Stimulated activated memory B cell treated with anti-CD40 and anti-IgM and Interleukin-4, amounts not matched to agents 10 μg/mL and 1 μg/mL and 100 μg/mL, for 72 hours (primary cell): Measurements from ENCODE around the gene ATN1.

Experiments
- ATAC-seq: fragments of 150-1000 bp; cut with Tn5 transposase; 2 replicates; pipeline ENCODE4 v1.10.0; 2021
- H3K27ac Mint-ChIP-seq: one replicate; pipeline ENCODE4 v1.8.0; 2022; ENCODE audit warnings: mild to moderate bottlenecking, mixed read lengths
- H3K27me3 Mint-ChIP-seq: one replicate; pipeline ENCODE4 v1.8.0; 2022; ENCODE audit warnings: mixed read lengths
- H3K36me3 Mint-ChIP-seq: one replicate; pipeline ENCODE4 v1.8.0; 2022; ENCODE audit warnings: mixed read lengths
- H3K4me1 Mint-ChIP-seq: one replicate; pipeline ENCODE4 v1.8.0; 2022; ENCODE audit warnings: mixed read lengths
- H3K4me3 Mint-ChIP-seq: one replicate; pipeline ENCODE4 v1.8.0; 2022; ENCODE audit warnings: mild to moderate bottlenecking, moderate library complexity, mixed read lengths
- H3K9me3 Mint-ChIP-seq: one replicate; pipeline ENCODE4 v1.8.0; 2022; ENCODE audit warnings: mixed read lengths

The ATN1 gene

DNA sequence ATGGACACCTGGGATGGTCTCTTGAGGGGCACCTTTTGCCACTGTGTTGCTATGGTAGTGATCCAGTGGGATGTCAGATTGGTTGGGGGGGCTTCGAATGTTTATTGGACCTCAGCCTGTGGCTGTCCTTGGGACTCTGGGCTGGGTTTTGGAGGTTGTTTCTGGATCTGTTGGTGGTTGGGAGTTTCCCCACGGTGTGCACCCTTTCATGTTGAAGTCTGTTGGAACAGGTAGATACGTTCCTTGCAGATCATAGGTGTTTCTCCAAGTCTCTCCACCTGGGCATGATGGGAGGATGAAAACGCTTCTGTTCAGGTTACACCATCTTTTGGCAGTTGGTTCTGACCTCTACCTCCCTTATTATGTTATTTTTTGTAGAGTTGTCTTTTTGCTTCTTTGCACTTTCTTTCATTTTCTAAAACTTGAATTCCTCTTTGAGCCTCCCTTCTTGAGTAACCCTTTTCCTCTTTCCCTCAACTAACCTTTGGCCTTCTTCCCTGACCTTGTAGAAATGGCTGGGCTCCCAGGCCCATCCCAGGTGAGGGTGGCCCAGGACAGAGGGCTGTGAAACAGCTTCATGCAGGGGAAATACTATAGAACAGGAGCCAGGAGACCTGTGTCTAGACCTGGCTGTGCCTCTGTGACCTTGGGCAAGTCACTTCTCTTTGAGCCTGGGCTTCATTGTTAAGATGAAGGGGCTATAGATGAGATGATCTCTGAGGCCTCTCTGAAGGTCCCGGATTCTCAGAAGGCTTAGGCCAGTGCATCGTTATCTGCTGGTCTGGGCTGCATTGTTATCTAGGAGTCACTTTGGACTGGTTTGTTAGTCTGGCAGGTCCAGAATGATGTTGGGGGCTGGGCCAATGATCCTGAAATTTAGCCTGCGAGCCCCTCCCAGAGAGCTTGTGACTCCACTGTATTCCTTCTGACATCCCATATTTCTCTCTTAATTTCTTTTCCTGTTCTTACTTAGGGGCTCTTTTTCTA is 2.0 kb downstream of the ATN1 start:
- Mint-ChIP-seq H3K4me3 (peak overlapping the region; percentile 79), H3K27ac (peak overlapping the region; percentile 91), H3K4me1 (peaks cover 64% of the 10 kb centered on the region), H3K9me3 (no peaks in the 10 kb centered on the region), H3K36me3 (peaks cover 13% of the 10 kb centered on the region), H3K27me3 (no peaks in the 10 kb centered on the region)
- no peak for ATAC-seq

GRCh38 chr12:6932766-6933165 is 5.0 kb downstream of the ATN1 start:
- H3K4me3 Mint-ChIP-seq = no peak overlapping the region
- peaks cover 35% of the 10 kb centered on the region for H3K36me3 Mint-ChIP-seq
- ATAC-seq = no peak

GRCh38 chr12:6934110-6934509 is 6.4 kb downstream of the ATN1 start:
- H3K4me1 Mint-ChIP-seq = peaks cover 71% of the 10 kb centered on the region
- peak overlapping the region; percentile 65 for H3K27ac Mint-ChIP-seq
- ATAC-seq = no peak
- no peak overlapping the region for H3K4me3 Mint-ChIP-seq
- H3K9me3 Mint-ChIP-seq = no peaks in the 10 kb centered on the region
- peaks cover 38% of the 10 kb centered on the region for H3K36me3 Mint-ChIP-seq
- H3K27me3 Mint-ChIP-seq = no peaks in the 10 kb centered on the region

More at GRCh38 chr12:6932766-6933165, 5.0 kb downstream of the ATN1 start:
- no peaks in the 10 kb centered on the region for H3K9me3 Mint-ChIP-seq
- peak overlapping the region; percentile 19 for H3K27ac Mint-ChIP-seq
- peaks cover 69% of the 10 kb centered on the region for H3K4me1 Mint-ChIP-seq
- H3K27me3 Mint-ChIP-seq = no peaks in the 10 kb centered on the region

DNA sequence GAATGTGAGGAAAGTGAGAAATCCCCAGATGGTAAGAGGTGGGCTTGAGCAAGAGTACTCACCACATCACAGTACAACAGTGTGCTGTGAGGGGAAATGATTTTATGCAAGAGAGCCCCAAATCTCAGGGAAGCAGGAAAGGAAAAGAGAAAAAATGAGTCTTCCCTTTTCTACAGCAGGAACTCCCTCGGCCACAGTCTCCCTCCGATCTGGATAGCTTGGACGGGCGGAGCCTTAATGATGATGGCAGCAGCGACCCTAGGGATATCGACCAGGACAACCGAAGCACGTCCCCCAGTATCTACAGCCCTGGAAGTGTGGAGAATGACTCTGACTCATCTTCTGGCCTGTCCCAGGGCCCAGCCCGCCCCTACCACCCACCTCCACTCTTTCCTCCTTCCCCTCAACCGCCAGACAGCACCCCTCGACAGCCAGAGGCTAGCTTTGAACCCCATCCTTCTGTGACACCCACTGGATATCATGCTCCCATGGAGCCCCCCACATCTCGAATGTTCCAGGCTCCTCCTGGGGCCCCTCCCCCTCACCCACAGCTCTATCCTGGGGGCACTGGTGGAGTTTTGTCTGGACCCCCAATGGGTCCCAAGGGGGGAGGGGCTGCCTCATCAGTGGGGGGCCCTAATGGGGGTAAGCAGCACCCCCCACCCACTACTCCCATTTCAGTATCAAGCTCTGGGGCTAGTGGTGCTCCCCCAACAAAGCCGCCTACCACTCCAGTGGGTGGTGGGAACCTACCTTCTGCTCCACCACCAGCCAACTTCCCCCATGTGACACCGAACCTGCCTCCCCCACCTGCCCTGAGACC is 7.8 kb downstream of the ATN1 start:
- H3K9me3 Mint-ChIP-seq = no peaks in the 10 kb centered on the region
- ATAC-seq = no peak
- peak overlapping the region; percentile 75 for H3K4me3 Mint-ChIP-seq
- H3K36me3 Mint-ChIP-seq = peaks cover 51% of the 10 kb centered on the region
- peak overlapping the region; percentile 96 for H3K27ac Mint-ChIP-seq
- no peaks in the 10 kb centered on the region for H3K27me3 Mint-ChIP-seq
- peaks cover 66% of the 10 kb centered on the region for H3K4me1 Mint-ChIP-seq

GRCh38 chr12:6936194-6936635 is 8.5 kb downstream of the ATN1 start:
- H3K27me3 Mint-ChIP-seq = no peaks in the 10 kb centered on the region
- peak overlapping the region; percentile 75 for H3K4me3 Mint-ChIP-seq
- peaks cover 63% of the 10 kb centered on the region for H3K4me1 Mint-ChIP-seq
- H3K36me3 Mint-ChIP-seq = peaks cover 55% of the 10 kb centered on the region
- peak overlapping the region; percentile 96 for H3K27ac Mint-ChIP-seq
- H3K9me3 Mint-ChIP-seq = no peaks in the 10 kb centered on the region
- ATAC-seq = peak; percentile 0

DNA sequence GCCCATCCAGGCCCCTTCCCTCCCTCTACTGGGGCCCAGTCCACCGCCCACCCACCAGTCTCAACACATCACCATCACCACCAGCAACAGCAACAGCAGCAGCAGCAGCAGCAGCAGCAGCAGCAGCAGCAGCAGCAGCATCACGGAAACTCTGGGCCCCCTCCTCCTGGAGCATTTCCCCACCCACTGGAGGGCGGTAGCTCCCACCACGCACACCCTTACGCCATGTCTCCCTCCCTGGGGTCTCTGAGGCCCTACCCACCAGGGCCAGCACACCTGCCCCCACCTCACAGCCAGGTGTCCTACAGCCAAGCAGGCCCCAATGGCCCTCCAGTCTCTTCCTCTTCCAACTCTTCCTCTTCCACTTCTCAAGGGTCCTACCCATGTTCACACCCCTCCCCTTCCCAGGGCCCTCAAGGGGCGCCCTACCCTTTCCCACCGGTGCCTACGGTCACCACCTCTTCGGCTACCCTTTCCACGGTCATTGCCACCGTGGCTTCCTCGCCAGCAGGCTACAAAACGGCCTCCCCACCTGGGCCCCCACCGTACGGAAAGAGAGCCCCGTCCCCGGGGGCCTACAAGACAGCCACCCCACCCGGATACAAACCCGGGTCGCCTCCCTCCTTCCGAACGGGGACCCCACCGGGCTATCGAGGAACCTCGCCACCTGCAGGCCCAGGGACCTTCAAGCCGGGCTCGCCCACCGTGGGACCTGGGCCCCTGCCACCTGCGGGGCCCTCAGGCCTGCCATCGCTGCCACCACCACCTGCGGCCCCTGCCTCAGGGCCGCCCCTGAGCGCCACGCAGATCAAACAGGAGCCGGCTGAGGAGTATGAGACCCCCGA is 9.1 kb downstream of the ATN1 start:
- no peaks in the 10 kb centered on the region for H3K27me3 Mint-ChIP-seq
- peak overlapping the region; percentile 96 for H3K27ac Mint-ChIP-seq
- peak overlapping the region; percentile 75 for H3K4me3 Mint-ChIP-seq
- ATAC-seq = peak; percentile 41
- H3K36me3 Mint-ChIP-seq = peaks cover 58% of the 10 kb centered on the region
- H3K4me1 Mint-ChIP-seq = peaks cover 60% of the 10 kb centered on the region
- no peaks in the 10 kb centered on the region for H3K9me3 Mint-ChIP-seq

DNA sequence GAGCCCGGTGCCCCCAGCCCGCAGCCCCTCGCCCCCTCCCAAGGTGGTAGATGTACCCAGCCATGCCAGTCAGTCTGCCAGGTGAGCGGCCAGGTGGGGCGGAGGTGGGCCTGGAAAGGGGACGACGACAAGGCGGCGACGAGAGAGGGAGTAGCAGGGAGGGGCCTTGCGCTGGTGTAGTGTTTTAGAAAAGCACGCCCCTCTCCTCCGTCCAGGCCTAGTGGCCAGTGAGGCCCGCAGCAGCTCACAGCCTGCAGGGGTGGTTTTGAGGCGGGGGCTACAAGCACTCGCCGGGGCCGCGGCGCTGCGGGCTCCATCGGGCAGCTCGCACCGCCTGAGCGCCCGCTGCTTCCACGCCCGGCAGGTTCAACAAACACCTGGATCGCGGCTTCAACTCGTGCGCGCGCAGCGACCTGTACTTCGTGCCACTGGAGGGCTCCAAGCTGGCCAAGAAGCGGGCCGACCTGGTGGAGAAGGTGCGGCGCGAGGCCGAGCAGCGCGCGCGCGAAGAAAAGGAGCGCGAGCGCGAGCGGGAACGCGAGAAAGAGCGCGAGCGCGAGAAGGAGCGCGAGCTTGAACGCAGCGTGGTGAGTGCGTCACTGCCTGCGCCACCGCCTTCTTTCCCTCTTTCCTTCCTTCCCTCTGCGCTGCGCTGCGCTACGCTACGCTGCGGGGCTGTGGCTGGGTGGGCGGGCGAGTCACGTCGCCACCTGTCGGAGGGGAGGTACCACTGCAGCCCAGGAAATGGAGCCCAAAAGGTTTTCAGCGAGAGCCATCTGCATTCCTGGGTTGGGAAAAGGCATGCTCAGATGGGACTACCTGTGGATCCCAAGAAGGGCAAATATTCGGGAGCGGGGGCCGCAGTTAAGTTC is 10.0 kb downstream of the ATN1 start:
- Mint-ChIP-seq H3K27me3 (no peaks in the 10 kb centered on the region), H3K4me3 (peak overlapping the region; percentile 75), H3K27ac (peak overlapping the region; percentile 96), H3K9me3 (no peaks in the 10 kb centered on the region), H3K36me3 (peaks cover 63% of the 10 kb centered on the region), H3K4me1 (peaks cover 65% of the 10 kb centered on the region)
- peak; percentile 95 for ATAC-seq

DNA sequence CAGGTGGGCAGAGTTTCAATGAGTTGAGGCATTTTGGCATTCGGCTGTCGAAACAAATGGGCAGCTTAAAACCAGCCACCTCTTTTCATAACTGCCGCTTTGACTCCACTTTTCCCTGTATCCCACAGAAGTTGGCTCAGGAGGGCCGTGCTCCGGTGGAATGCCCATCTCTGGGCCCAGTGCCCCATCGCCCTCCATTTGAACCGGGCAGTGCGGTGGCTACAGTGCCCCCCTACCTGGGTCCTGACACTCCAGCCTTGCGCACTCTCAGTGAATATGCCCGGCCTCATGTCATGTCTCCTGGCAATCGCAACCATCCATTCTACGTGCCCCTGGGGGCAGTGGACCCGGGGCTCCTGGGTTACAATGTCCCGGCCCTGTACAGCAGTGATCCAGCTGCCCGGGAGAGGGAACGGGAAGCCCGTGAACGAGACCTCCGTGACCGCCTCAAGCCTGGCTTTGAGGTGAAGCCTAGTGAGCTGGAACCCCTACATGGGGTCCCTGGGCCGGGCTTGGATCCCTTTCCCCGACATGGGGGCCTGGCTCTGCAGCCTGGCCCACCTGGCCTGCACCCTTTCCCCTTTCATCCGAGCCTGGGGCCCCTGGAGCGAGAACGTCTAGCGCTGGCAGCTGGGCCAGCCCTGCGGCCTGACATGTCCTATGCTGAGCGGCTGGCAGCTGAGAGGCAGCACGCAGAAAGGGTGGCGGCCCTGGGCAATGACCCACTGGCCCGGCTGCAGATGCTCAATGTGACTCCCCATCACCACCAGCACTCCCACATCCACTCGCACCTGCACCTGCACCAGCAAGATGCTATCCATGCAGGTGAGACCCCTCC is 10.8 kb downstream of the ATN1 start:
- Mint-ChIP-seq H3K4me3 (peak overlapping the region; percentile 75), H3K36me3 (peaks cover 63% of the 10 kb centered on the region), H3K27me3 (no peaks in the 10 kb centered on the region), H3K9me3 (no peaks in the 10 kb centered on the region), H3K4me1 (peaks cover 69% of the 10 kb centered on the region), H3K27ac (peak overlapping the region; percentile 96)
- ATAC-seq = no peak

DNA sequence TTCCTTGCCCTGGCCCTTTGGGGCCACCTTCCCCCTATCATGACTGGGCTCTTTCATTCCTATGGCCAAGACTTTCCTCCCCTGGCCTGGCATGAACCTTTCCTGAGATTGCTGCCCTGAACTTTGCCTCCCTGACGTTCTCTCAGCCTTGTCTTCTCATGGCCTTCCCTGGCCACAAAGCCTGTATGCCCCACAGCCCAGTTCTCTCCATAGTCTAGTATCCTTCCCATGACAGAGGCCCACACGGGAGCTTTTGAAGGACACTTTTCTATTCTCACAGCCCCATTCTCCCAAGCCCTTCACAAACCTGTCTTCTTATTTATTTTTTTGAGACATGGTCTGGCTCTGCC is 11.4 kb downstream of the ATN1 start:
- H3K4me1 Mint-ChIP-seq = peaks cover 69% of the 10 kb centered on the region

GRCh38 chr12:6941267-6941666 is 13.5 kb downstream of the ATN1 start:
- H3K4me1 Mint-ChIP-seq = peaks cover 69% of the 10 kb centered on the region
- H3K9me3 Mint-ChIP-seq = no peaks in the 10 kb centered on the region
- H3K36me3 Mint-ChIP-seq = peaks cover 36% of the 10 kb centered on the region
- no peaks in the 10 kb centered on the region for H3K27me3 Mint-ChIP-seq
- H3K4me3 Mint-ChIP-seq = no peak overlapping the region
- ATAC-seq = no peak
- H3K27ac Mint-ChIP-seq = no peak overlapping the region

More for the DNA sequence above, 11.4 kb downstream of the ATN1 start:
- no peaks in the 10 kb centered on the region for H3K9me3 Mint-ChIP-seq
- H3K4me3 Mint-ChIP-seq = peak overlapping the region; percentile 28
- no peak for ATAC-seq
- peak overlapping the region; percentile 96 for H3K27ac Mint-ChIP-seq
- peaks cover 57% of the 10 kb centered on the region for H3K36me3 Mint-ChIP-seq
- H3K27me3 Mint-ChIP-seq = no peaks in the 10 kb centered on the region

- Mint-ChIP-seq H3K4me1 (peaks cover 69% of the 10 kb centered on the region), H3K27me3 (no peaks in the 10 kb centered on the region), H3K4me3 (no peak overlapping the region), H3K36me3 (peaks cover 31% of the 10 kb centered on the region), H3K27ac (peak overlapping the region; percentile 98), H3K9me3 (no peaks in the 10 kb centered on the region)
- no peak for ATAC-seq
Measured at GRCh38 chr12:6941782-6942181, 14.0 kb downstream of the ATN1 start.

- no peak for ATAC-seq
- H3K4me1 Mint-ChIP-seq = peaks cover 70% of the 10 kb centered on the region
- peak overlapping the region; percentile 98 for H3K27ac Mint-ChIP-seq
- H3K36me3 Mint-ChIP-seq = peaks cover 28% of the 10 kb centered on the region
- H3K27me3 Mint-ChIP-seq = no peaks in the 10 kb centered on the region
- H3K4me3 Mint-ChIP-seq = peak overlapping the region; percentile 17
- no peaks in the 10 kb centered on the region for H3K9me3 Mint-ChIP-seq
Measured at GRCh38 chr12:6942331-6942665, 14.5 kb downstream of the ATN1 start.

DNA sequence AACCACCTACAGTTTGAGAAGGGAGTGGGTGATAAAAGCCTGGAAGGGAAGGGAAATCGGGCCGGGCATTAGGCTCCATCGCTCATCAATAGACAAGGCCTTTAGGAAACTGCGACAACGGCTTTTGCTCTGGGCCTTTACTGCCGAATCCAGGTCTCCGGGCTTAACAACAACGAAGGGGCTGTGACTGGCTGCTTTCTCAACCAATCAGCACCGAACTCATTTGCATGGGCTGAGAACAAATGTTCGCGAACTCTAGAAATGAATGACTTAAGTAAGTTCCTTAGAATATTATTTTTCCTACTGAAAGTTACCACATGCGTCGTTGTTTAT is 15.6 kb downstream of the ATN1 start:
- Mint-ChIP-seq H3K36me3 (peaks cover 28% of the 10 kb centered on the region), H3K27ac (peak overlapping the region; percentile 98), H3K9me3 (no peaks in the 10 kb centered on the region), H3K4me3 (peak overlapping the region; percentile 84), H3K27me3 (no peaks in the 10 kb centered on the region), H3K4me1 (peaks cover 74% of the 10 kb centered on the region)
- ATAC-seq = peak; percentile 74
